HG03103 (cell line): ENCODE results near the gene SUCLG2.

Source experiments
- ATAC-seq: cut with Tn5 transposase; IDR thresholded peaks from one replicate; pipeline ENCODE4 v1.9.1; 2021; ENCODE audit warnings: low read depth; ENCODE audit not compliant: unreplicated experiment

The SUCLG2 gene

DNA sequence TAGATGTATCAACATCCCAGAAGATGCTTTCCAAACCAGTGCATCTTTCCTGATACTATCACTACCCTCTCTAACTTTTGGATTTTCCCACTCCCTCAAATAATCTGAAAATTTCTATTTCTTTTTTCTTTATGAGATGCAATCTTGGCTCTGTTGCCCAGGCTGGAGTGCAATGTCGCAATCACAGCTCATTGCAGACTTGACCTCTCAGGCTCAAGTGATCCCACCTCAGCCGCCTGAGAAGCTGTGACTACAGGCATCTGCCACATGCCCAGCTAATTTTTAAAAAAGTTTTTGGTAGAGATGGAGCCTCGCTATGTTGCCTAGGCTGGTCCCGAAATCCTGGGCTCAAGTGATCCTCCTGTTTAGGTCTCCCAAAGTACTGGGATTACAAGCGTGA, 239.7 kb downstream of the SUCLG2 start:
- ATAC-seq: no peak

DNA sequence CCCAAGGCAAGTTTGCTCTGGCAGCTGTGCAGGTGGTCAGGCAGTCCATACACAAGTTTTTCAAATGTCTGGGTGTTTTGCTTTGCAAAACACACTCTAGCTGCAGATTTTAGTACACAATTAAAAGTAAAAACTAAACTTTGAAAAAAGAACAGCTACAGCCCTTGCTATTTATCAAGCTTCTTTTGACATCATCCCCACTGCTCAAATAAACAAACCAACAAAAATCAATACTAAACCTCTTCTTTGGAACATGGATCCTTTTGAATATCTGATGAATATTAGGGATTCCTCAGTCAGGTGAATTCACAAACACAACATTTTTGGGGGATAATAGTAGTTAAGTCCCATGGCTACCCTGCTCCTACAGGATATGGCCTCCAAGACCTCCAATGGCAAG, 249.2 kb downstream of the SUCLG2 start:
- ATAC-seq: no peak

GRCh38 chr3:67402873-67403272, 251.5 kb downstream of the SUCLG2 start:
- no peak for ATAC-seq

DNA sequence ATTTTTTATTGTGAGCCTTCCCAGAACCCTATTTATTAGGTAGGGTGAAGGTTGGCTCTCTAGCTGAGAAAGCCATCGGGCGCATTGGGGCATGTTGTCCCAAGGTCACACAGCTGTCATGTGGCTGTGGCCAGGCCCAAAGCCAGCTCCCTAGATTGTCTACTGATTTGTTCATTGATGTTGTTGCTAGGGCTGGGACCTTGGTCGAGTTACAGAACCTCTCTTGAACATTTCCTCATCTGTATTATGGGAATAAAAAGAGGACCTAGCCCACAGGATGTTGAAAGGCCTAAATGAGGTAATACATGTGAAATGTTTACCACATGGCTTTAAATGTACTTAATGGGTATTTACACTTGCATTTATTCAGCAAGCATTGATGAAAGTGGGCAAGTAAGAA, 252.5 kb downstream of the SUCLG2 start:
- no peak for ATAC-seq

DNA sequence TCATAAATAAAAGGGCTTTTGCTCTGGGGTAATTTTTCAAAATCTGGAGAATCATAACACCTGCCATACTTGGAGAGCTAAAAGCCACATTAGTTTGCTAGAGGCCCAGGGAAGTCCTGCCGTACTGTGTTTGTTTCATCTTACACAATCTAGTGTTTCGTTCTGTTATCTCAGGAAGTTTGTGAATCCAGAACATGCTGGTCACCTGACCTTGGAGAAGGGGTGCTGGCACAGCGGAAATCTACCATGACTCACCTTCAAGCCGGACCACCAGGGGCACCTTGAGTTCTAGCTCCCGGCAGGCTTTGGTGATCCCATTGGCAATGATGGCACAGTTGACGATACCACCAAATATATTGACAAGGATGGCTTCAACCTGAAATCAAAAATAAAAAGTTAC, 253.9 kb downstream of the SUCLG2 start:
- no peak for ATAC-seq

DNA sequence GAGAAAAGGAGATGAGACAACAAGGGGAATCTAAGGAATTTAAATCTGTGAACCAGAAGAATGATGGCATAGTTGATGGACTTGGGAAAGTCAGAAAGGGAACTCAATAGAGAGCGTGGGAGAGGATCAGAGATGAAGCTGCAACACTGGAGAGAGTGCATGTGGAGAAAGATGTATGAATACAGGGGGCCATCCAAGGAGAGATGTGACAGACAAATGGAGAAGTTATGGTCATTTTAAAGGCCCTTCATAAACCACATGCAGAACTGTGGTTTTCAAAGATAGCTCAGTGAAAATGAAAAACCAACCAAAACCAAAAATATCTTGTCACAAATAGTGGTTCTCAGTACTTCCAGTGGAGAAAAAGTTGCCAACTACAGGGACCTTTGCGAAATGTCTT, 265.2 kb downstream of the SUCLG2 start:
- ATAC-seq: peak; percentile 90

GRCh38 chr3:67388738-67389137, 265.7 kb downstream of the SUCLG2 start:
- ATAC-seq: no peak

- ATAC-seq: no peak
These were observed 268.0 kb downstream of the SUCLG2 start for GRCh38 chr3:67386451-67386850.

DNA sequence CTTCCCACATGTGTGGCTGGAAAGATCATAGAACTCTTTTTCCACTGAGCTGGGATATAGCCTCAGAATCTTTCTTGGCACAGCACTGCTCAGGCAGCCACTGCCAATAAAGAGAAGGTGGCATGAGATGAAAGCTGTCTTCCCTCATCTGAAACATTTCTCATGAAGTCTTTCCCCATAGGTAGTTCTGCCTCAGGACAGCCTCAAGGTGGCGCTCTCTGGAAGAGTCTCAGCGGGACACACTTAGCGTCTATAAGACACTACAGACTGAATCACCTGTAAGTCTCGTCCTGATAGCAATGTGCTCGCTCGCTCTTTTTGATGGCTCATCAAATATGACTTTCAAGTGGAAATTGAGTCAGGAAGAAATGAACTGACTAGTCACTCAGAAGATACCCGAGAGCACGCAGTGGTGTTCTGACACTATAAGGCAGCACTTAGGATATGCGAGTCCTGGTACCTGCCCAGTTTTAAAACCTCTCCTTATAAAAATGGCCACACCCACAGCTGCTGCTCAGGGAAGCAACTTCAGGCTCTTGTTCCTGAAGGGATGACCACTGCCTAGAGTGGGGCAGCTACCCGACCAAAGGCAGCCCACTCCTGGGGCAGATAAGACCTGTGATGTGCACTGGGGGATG, 269.5 kb downstream of the SUCLG2 start:
- peak; percentile 35 for ATAC-seq

DNA sequence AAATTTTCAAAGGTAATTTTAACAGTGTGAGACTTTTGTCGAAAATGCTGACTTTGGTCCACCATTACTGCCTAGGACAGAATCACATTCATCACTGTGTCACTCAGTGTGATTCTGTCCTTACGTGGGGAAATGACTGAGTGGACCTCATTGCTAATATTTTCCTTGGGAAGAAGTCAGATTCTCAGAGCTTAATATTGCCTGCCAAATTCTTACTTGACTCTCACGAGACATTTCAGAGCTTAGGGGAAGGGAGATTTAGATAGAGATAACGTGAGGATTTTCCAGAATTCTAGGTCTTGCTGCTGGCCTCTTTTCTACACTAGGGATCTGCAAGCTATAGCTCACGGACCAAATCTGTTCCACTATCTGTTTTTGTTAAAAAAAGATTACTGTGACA, 270.4 kb downstream of the SUCLG2 start:
- no peak for ATAC-seq

- no peak for ATAC-seq
These were observed 271.0 kb downstream of the SUCLG2 start for GRCh38 chr3:67383379-67383778.

DNA sequence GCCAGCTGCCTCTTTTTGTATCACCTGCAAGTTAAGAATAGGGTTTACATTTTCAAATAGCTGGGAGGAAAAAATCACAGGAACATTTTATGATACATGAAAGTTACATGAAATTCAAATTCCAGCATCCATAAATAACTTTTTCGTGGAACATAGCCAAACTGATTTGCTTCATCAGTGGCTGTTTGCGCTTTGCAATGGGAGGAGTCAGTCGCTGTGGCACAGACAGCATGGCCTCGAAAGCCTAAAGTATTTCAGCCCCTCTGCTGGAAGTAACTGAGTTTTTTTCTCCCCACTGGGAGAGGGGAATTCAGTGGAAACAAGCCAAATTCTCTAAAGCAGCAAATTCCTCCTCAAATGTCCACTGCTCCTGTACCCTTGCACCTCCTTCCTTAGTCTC, 271.9 kb downstream of the SUCLG2 start:
- no peak for ATAC-seq

DNA sequence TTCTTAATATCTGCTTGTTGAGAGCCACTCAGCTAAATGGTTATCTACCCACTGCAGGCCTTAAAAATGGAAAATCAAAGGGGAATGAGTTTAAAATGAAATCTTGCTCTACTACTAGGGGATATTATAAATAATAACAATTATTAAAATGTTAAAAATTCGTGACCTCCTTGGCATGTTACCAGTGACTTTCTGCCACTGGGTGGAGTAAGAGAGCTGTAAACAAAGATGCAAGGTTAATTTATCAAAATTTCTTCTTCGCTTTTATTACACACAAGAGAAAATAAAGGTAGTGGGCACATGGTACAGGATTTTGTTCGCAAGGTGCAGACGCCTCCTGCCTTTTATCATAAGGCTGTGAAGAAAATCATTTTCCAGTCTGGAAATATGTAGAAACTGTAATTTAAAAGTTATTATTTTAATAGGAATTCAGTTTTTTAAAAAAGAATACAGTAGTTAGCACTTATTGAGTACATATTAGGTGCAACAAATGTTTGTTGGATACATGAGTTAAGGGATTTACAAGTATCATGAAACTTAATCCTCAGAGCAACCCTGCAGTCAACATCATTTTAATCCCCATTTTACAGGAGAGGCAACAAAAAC, 272.6 kb downstream of the SUCLG2 start:
- no peak for ATAC-seq

DNA sequence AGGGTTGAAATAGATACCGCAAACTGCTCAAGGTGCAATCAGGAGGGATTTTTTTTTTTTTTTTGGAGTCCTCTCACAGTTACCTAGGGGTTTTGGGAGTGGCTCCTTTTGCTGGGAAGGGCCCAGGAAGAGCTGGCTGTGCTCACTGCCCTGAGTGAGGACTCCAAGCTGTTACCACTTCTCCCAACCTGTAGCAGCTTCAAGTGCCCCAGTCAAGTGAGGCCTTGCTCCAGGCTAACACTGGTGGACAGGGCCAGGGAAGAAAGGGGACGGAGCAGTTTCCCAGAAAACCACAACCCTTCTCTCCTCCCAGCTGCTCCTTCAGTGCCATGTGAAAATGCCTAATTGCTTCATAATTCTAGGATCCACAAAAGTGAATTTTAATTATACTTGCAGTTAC, 274.3 kb downstream of the SUCLG2 start:
- no peak for ATAC-seq

- no peak for ATAC-seq
These were observed 277.1 kb downstream of the SUCLG2 start for GRCh38 chr3:67377299-67377698.

GRCh38 chr3:67376416-67376815, 278.0 kb downstream of the SUCLG2 start:
- ATAC-seq: no peak

GRCh38 chr3:67375976-67376375, 278.4 kb downstream of the SUCLG2 start:
- ATAC-seq: no peak

GRCh38 chr3:67362686-67363085, 291.7 kb downstream of the SUCLG2 start:
- no peak for ATAC-seq

DNA sequence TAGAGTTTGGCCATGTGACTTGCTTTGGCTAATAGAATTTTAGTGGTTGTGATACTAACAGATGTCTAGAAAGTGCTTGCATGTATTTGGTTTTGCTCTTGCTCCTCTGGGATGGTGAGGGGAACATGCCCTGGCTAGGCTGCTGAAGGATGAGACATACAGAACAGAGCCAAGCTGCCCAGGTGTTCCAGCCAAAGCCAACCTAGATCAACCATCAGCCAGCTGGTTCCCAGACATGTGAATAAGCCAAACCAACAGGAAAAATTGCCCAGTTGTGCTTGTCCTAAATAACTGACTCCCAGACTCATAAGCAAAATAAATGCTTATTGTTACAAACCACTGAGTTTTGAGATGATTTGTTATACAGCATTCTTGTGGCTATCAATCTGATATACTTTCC, 292.6 kb downstream of the SUCLG2 start:
- no peak for ATAC-seq

DNA sequence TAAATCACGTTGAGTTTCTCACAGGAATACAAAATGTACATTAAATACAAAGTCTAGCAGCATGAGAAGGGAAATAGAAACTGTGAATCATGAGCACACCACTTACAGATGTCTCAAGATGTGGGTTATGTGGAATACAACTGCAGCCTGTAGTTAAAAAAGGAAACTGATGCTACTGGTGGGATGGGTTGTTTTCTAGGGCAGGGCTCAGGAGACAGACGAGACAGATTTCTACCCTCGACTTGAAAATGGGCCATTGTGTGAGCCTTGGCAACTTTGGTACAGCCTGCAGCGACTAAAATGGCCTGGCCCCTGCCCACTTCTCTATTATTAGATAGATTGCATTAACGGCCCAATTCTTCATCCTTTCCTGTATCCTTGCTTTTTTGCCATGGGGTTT, 293.1 kb downstream of the SUCLG2 start:
- ATAC-seq: no peak

GRCh38 chr3:67357610-67358458, 296.6 kb downstream of the SUCLG2 start:
- ATAC-seq: peak; percentile 61
